ENCODE measurements around the gene HERC4.
"Not testable (repeated sequence)": the region's sequence is repeated elsewhere in the genome, so short reads cannot be mapped to it uniquely, and the experiment has no call there.

Gene HERC4

DNA sequence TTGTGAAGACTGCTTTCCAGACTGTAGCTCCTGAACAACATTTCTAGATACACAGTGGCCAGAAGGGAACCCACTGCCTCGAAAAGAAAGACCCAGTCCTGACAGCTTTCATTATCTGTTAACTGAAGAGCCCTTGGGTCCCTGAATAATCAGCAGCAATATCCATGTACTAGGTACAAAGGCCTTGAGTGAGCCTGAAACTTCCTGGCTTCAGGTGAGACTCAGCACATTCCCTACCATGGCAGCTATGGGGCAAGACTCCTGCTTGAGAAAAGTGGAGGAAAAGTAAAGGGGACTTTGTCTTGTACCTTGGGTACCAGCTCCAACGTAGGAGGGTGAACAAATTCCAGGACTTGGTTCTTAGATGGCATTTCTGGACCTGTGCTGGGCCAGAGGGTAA, 97.8 kb downstream of the HERC4 start:
- DNase-seq (ENCODE audit: insufficient read length, low spot score) (no peak), FAIRE-seq (no peak)
- TF ChIP-seq, protein P1, sequence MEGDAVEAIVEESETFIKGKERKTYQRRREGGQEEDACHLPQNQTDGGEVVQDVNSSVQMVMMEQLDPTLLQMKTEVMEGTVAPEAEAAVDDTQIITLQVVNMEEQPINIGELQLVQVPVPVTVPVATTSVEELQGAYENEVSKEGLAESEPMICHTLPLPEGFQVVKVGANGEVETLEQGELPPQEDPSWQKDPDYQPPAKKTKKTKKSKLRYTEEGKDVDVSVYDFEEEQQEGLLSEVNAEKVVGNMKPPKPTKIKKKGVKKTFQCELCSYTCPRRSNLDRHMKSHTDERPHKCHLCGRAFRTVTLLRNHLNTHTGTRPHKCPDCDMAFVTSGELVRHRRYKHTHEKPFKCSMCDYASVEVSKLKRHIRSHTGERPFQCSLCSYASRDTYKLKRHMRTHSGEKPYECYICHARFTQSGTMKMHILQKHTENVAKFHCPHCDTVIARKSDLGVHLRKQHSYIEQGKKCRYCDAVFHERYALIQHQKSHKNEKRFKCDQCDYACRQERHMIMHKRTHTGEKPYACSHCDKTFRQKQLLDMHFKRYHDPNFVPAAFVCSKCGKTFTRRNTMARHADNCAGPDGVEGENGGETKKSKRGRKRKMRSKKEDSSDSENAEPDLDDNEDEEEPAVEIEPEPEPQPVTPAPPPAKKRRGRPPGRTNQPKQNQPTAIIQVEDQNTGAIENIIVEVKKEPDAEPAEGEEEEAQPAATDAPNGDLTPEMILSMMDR (IDR thresholded peaks at IDR 0.05; ENCODE audit: insufficient read depth, missing control alignments), result no peak

DNA sequence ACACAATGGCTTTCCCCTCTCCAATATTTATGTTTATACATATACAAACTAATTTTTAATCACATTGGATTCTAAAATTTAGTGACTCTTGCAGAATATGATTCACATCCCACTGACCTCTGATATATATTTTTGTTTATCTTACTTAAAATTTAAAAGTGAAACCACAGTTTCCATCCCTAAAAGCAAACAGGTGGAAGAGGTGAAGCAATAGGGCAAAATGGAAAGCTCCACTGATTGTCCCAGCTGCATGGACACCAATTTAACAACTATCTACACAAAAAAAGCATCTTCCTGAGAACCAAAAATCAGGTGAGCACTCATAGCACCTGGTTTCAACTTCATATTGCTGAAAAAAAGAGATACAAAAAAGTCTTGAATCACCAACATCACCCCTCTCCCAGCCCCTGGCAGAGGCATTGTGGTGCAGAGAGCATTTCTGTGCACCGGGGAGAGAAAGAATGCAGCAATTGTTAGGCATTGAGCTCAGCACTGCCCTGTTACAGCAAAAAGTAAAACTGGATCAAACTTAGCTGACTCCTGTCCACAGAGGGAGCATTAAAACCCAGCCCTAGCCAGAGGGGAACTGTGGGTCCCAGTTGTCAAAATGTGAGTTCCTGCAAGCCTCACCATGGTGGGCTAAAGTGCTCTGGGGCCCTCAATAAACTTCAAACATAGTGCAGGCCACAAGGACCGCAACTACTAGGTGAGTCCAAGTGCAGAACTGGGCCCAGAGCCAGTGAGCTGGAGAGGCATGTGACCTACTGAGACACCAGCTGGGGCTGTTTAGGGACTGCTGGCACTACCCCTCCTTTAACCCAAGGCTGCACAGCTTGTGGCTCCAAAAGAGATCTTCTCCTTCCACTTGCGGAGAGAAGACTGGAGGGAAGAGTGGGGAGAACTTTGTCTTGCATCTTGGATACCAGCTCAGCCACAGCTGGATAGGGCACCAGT, 98.5 kb downstream of the HERC4 start:
- DNase-seq (ENCODE audit: insufficient read length, low spot score) (no peak), FAIRE-seq (no peak)
- TF ChIP-seq, protein P1 (IDR thresholded peaks at IDR 0.05; ENCODE audit: insufficient read depth, missing control alignments), result no peak

DNA sequence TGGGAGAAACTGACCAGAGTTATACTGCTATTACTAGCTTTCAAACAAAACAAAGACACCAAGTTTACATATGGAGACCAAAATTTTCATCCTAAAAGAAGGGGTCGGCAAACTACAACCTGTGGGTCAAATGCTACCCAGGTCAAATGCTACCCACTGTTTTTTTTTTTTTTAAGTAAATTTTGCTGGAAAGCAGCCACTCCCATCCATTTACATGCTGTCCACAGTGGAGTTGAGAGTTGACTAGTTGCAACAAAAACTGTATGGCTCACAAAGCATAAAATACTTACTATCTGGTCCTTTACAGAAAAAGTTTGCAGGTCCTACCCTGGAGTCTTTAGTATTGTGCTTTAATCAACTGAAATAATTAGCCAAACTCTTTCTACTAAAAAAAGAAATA, 99.2 kb downstream of the HERC4 start:
- TF ChIP-seq, protein P1 (IDR thresholded peaks at IDR 0.05; ENCODE audit: insufficient read depth, missing control alignments), result no peak
- FAIRE-seq, result no peak
- no peak for DNase-seq (ENCODE audit: insufficient read length, low spot score)

- FAIRE-seq (no peak), DNase-seq (ENCODE audit: insufficient read length, low spot score) (no peak)
- TF ChIP-seq, protein P1 (IDR thresholded peaks at IDR 0.05; ENCODE audit: insufficient read depth, missing control alignments), result no peak
Measured at GRCh38 chr10:67971311-67971710, 103.8 kb downstream of the HERC4 start.

DNA sequence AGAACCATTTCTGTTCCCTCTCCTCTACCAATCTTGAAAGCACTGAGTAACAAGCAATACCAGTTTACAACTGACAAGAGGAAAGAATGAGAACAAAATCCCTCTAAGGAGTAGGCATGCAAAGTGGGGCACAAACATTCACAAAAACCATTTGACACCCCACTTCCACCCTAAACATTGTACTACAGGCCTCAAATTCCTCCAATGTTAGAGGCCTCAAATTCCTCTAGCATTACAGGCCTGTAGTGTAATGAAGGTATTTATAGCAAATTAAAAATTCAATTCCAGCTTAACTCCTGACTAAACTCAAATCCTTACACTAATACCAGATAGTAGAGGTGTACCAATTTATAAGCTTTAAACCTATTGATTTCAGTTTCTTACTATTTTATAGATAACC, 105.2 kb downstream of the HERC4 start:
- no peak for DNase-seq (ENCODE audit: insufficient read length, low spot score)
- no peak for FAIRE-seq
- TF ChIP-seq, protein P1 (IDR thresholded peaks at IDR 0.05; ENCODE audit: insufficient read depth, missing control alignments), result no peak

DNA sequence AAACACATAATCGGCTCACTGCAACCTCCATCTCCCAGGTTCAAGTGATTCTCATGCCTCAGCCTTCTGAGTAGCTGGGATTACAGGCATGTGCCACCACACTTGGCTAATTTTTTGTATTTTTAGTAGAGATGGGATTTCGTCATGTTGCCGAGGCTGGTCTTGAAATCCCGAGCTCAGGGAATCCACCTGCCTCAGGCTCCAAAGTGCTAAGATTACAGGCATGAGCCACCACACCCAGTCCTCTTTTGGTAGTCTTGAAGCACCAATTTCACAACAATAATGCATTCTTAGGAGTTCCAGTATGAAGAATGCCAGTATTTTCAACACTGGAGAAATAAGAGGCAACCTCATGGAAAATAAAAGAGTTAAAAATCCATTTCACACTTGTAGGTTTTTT, 109.0 kb downstream of the HERC4 start:
- not testable (repeated sequence) for DNase-seq (ENCODE audit: insufficient read length, low spot score); FAIRE-seq

DNA sequence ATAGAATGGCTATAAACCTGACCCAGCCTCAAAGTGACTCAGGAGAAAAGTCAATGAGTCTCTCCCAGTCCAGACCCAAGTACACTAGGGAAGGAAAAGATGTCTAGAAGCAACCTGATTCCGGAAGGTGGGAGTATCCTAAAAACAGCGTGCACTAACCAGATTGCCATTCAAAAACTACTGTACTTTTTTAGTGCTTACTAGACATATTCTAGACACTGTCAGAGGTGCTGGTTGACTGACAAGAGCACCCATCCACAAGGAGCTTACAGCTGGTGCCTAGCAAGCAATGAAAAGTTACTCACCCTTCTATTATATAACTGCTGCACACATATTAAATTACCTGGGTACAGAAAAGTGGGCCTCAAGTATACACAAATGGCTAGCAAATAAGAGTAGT, 109.6 kb downstream of the HERC4 start:
- TF ChIP-seq, protein P1 (IDR thresholded peaks at IDR 0.05; ENCODE audit: insufficient read depth, missing control alignments), result no peak
- DNase-seq (ENCODE audit: insufficient read length, low spot score), result no peak
- FAIRE-seq, result no peak

All from D721Med (cell line).